HG03442 (cell line): Measurements from ENCODE around the gene SELENOK.

Source experiments
- ATAC-seq: cut with Tn5 transposase; IDR thresholded peaks from one replicate; pipeline ENCODE4 v1.9.1; 2021; ENCODE audit warnings: mild to moderate bottlenecking, moderate library complexity; ENCODE audit not compliant: unreplicated experiment

Gene SELENOK

GRCh38 chr3:53884623-53885022 is 7.0 kb downstream of the SELENOK start:
- ATAC-seq: no peak

DNA sequence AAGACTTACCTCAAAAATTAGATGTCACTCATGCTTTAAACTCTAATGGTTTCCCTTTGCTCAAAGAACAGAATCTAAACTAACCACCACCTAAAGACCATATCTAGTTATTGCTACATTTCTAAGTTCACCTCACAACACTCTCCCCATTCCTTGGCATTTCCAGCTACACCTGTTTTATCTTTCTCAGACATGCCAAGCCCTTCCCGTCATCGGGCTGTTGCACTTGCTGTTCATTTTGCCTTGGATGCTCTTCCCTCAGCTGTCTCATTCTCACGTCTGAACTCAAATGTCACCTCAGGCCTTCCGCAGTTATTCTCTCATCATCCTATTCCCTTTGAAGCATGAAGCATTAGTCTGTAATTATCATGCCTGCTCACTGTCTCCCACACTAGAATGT is 8.7 kb downstream of the SELENOK start:
- no peak for ATAC-seq

DNA sequence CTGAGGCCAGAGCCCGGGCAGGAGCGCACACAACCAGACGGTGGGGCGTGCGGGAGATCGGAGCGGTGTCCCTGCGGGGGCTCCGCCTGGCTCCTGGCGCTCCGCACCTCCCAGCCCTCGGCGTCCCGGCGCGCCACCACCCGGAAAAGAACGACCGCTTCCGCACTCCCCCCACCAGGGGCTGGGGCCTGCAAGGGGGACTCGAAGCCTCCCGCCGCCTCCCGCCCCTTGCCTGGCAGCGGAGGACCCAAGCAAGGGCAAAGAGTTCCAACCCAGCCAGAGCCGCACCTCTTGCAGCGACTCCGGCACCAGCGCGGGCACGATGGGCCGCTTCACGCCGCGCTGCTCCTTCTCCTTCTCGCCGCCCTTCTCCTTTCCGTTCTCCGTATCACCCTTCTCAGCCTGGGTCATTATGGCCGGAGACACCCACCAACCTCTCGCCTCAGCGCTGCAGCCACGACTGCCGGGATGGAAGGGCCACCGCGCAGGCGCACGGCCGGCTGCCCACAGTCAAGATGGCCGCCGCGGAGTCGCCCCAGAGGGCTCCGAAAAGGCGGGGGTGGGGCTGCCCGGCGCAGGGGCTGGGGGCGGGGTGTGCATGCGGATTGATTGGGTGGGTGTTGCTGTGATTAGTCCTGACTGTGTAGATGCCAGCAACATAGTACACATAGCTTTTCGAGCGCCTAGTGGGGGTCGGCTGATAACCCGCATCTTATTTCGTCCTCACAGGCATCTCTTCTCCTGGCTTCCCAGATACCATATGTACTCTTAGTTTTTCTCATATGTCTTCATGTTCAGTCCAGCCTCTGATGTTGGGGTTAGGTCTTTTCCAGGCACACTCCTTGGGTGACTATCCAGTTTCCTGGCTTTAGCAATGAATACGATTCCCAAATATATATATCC is 9.7 kb downstream of the SELENOK start, which contains the start of gene ACTR8:
TSS of gene ACTR8 (minus strand) at position 462 of the 903 bp plus-strand sequence. CDS start at position 411, 51 bp downstream.
- peak; percentile 84 for ATAC-seq

GRCh38 chr3:53880396-53881345 is 11.0 kb downstream of the SELENOK start:
- no peak for ATAC-seq

- ATAC-seq: no peak
These were observed 25.7 kb downstream of the SELENOK start for GRCh38 chr3:53865732-53866499.

DNA sequence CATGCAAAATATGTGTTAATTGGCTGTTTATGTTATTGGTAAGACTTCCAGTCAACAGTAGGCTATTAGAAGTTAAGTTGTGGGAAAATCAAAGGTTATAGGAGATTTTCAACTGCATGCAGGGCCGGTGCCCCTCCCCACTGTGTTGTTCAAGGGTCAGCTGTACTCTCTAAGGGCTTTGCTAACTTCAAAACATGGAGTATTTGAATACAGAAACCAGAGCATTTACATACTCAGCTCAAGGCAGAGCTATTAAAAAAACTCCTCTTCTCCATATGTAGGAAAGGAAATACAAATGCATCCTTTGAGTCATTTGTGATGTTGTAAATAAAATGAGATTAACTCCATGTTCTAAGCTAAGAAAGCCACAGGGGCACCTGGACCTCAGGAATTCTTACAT is 28.5 kb downstream of the SELENOK start:
- no peak for ATAC-seq

- ATAC-seq: no peak
These were observed 29.4 kb downstream of the SELENOK start for GRCh38 chr3:53862241-53862640.

- ATAC-seq: no peak
These were observed 31.5 kb downstream of the SELENOK start for GRCh38 chr3:53860196-53860595.

GRCh38 chr3:53859178-53859577 is 32.5 kb downstream of the SELENOK start:
- ATAC-seq: no peak

DNA sequence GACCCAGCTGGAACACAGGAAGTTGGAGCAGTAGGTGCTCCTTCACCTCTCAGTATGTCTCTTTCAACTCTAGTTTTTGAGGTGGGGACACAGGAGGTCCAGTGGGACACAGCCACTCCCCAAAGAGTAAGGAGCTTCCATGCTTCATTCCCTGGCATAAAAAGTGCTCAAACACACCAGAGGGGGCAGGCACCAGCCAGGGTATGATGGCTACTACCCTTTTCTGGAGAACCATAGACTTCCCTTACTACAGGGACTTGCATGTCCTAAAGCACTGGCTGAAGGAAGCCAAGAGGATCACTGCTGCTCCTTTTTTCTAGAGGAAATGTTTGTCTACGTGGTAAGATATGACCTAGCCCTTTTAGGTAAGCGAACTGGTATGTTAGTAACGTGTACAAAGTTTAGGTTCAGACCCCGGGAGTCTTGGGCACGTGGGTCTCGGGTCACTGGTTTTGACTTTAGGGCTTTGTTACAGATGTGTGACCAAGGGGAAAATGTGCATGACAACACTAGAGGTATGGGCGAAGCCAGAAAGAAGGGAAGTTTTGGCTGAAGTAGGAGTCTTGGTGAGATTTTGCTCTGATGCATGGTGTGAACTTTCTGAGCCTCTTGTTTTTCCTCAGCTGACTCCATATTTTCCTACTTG is 33.4 kb downstream of the SELENOK start:
- ATAC-seq: no peak

DNA sequence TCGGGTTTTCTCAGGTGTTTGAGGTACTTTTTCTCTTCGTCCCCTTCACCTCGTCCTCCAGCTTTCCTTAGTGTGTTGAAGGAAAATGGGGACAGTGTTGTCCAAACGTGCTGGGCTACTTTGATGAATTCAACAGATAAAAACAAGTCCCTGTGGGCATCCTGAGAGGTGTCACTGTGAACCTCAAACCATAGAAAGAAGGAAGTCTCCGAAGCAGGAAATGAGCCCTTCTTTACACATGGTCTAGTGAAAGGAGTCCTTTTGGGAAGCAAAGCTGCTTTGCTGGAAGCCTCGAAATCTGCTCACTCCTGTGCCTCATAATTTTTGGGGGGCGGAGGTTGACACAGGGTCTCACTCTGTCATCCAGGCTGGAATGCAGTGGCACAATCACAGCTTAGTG is 34.7 kb downstream of the SELENOK start:
- ATAC-seq: no peak

DNA sequence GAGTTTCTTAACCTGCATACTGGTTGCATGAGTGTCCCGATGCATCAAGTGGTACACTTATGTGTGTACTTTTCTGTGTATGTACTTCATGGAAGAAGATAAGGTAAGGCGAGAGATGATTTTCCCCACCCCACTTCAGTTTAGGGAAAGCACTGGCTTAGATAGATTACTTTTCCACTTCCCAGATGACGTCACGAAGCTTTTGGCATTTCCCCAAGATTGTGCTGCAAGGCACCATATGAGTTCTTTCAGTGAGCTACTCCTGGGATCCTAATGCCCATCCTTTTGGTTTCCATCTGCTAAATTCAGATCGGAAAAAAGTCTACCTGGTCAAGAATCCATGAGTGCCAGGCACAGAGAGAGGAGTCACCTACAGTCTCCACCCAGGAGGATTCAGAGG is 40.8 kb downstream of the SELENOK start:
- no peak for ATAC-seq

DNA sequence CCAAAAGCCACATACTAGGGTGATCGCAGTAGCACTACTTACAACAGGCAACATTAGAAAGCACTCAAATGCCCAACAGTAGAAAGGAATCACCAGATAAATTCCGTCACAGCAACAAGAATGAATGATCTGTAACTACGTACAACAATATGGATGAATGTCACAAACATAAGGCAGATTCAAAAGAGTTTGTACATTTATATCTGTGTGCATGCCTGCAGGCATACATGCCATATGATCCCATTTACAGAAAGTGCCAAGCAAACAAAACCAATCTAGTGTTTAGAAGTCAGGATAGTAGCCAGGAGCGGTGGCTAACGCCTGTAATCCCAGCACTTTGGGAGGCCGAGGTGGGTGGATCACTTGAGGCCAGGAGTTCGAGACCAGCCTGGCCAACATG is 41.7 kb downstream of the SELENOK start:
- ATAC-seq: no peak

DNA sequence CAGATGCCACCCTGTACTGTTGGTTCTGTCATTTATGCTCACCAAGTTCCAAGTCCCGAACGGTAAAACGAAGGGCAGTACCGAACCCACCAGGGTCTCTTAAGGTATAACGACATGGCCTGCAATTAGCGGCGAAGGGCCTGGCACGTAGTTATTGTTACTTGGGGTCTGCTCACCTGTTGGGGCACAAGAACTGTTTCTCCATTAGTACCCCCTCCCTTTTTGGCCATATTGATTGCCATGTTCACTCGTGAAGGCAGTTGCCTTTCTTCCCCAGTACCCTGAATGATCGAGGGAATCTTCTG is 44.9 kb downstream of the SELENOK start:
- ATAC-seq: no peak

DNA sequence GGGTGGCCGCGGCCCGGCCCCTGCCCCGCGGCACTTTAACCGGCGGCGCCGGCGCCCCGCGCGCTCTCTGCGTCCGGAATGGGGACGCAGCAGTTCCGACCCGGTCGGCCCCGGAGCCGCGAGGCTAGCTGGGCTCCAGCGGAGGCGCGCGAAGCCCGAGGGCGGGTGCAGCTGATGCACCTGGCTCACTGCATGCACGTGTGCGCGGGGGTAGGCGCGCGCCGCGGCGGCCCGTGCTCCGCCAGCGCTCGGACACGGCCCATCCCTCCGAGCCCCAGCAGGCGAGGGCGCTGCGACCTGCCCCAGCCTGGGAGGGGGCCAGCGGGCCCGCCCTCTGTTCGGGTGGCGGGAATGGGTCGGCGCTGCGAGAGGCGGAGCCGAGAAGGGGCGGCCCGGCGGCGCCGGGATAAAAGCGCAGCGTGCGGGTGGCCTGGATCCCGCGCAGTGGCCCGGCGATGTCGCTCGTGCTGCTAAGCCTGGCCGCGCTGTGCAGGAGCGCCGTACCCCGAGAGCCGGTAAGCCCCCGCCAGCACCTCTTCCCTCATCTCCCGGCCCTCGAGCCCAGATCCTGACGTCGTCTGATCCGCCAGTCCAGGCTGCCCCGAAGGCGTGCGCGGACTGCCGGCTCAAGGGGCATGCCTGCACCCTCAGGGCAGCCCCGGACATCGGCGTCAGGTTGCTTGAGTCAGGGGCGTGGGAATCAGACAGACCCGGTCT is 45.4 kb downstream of the SELENOK start, which contains the start of the genes CHDH and IL17RB:
TSS of gene CHDH (minus strand) at position 286 of the 717 bp plus-strand sequence. CDS start 22,411 bp downstream, outside the sequence.
TSS of gene IL17RB (plus strand) at position 435 of the 717 bp plus-strand sequence. CDS start at position 456, 21 bp downstream.
- ATAC-seq: peak; percentile 33

DNA sequence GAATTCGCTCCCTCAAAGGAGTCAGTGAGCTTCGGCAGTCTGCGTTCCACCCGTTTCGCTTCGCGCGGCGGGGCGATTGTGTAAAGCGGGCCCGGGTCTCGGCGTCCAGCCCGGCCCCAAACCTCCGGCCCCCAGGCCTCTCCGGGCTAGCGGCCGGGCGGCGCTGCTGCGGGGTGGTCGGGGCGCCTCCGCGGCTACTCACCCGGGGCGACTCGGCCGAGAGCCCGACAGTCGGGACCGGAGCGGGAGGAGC is 45.9 kb downstream of the SELENOK start:
- peak; percentile 13 for ATAC-seq

GRCh38 chr3:53845103-53845880 is 46.4 kb downstream of the SELENOK start:
- ATAC-seq: no peak

DNA sequence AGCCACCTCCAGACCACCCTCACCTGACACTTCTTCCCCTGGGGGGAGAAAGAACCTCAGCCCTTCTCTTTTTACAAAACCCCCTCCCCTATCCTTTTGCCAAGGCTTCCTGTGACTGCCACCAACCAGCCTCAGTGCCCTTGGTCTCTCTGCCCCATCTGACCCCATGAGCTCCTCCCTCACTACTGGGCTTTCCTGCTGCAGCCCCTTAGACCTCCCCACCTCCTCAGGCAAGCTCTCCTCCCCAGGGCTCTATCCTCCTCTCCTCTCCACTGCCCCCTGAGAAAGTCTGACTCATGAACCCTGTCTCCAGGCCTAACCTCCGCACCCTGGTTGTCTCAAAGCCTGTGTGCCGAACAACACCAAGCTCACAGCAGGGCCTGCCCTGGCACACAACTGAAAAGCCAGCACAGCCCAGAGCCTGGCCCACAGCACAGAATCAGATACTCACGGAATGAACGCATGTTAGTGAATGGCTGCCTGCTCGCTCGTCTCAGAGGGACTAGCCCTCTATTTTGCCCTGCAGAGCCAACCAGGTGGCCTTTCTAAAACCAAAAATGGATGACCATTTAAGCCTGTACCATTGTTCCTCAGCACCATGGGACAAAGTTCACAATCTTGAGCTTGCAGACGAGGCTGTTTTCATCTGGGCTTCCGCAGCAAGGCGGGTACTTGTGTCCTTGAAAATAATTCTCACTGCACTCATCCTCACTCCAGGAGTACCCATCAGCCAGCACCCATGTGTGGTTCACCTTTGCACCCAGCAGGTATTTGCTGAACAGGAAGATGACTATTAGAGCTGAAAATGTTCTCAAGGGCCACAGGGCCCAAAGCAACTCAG is 47.2 kb downstream of the SELENOK start:
- ATAC-seq: no peak
